Ishikawa (cell line): Measurements from ENCODE around the gene KCNF1.

ENCODE experiments used
- CEBPB ChIP-seq: IDR thresholded peaks from 2 replicates; pipeline ENCODE4 v1.6.1; 2012
- CREB1 ChIP-seq: IDR thresholded peaks from 2 replicates; pipeline ENCODE4 v1.6.1; 2012; ENCODE audit warnings: low read depth
- EGR1 ChIP-seq: IDR thresholded peaks from 2 replicates; pipeline ENCODE4 v1.6.1; 2012
- EP300 ChIP-seq: IDR thresholded peaks from 2 replicates; pipeline ENCODE4 v1.6.1; 2012; ENCODE audit warnings: borderline replicate concordance
- FOXM1 ChIP-seq: IDR thresholded peaks from 2 replicates; pipeline ENCODE4 v1.6.1; 2012; ENCODE audit warnings: low read depth, borderline replicate concordance
- NFIC ChIP-seq: IDR thresholded peaks from 2 replicates; pipeline ENCODE4 v1.6.1; 2012
- RAD21 ChIP-seq: IDR thresholded peaks from 2 replicates; pipeline ENCODE4 v1.6.1; 2012; ENCODE audit warnings: low read depth
- TAF1 ChIP-seq: IDR thresholded peaks from 2 replicates; pipeline ENCODE4 v1.6.1; 2012; ENCODE audit warnings: low read depth, mild to moderate bottlenecking
- TCF12 ChIP-seq: IDR thresholded peaks from 2 replicates; pipeline ENCODE4 v1.6.1; 2012; ENCODE audit warnings: low read depth
- TEAD4 ChIP-seq: IDR thresholded peaks from 2 replicates; pipeline ENCODE4 v1.6.1; 2012
- USF1 ChIP-seq: IDR thresholded peaks from 2 replicates; pipeline ENCODE4 v1.6.1; 2012
- YY1 ChIP-seq: IDR thresholded peaks from 2 replicates; pipeline ENCODE4 v1.6.1; 2012; ENCODE audit warnings: low read depth
- ZBTB7A ChIP-seq: IDR thresholded peaks from 2 replicates; pipeline ENCODE4 v1.6.1; 2012; ENCODE audit warnings: low read depth
- TF ChIP-seq, protein P1 (sequence below): IDR thresholded peaks from 2 replicates; pipeline ENCODE4 v1.6.1; 2012; ENCODE audit warnings: low read depth, mild to moderate bottlenecking
- TF ChIP-seq, protein P2 (sequence below): IDR thresholded peaks from 2 replicates; pipeline ENCODE4 v1.6.1; 2012

Gene KCNF1

DNA sequence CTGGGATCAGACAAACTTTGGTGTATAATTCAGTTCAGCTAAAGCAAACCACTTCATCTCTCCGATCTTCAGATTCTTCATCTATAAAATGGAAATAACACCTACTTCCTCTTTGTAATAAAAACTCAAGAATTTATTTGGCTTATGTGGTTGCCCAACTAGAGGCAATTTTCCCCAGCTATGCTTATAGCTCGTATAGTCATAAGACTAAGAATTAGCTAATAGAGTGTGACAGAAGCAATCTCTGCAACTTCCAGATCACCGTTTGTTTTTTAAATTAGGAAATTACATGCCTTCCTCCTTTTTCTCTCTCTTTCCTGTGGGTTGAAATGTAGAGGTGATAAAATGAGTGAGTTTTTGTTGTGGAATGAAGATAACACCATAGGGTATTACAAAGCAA, 35.3 kb upstream of the KCNF1 start:
- TF ChIP-seq ZBTB7A (no peak), TAF1 (no peak), TCF12 (no peak), CEBPB (no peak), NFIC (no peak), RAD21 (no peak)
- TF ChIP-seq, protein P1, sequence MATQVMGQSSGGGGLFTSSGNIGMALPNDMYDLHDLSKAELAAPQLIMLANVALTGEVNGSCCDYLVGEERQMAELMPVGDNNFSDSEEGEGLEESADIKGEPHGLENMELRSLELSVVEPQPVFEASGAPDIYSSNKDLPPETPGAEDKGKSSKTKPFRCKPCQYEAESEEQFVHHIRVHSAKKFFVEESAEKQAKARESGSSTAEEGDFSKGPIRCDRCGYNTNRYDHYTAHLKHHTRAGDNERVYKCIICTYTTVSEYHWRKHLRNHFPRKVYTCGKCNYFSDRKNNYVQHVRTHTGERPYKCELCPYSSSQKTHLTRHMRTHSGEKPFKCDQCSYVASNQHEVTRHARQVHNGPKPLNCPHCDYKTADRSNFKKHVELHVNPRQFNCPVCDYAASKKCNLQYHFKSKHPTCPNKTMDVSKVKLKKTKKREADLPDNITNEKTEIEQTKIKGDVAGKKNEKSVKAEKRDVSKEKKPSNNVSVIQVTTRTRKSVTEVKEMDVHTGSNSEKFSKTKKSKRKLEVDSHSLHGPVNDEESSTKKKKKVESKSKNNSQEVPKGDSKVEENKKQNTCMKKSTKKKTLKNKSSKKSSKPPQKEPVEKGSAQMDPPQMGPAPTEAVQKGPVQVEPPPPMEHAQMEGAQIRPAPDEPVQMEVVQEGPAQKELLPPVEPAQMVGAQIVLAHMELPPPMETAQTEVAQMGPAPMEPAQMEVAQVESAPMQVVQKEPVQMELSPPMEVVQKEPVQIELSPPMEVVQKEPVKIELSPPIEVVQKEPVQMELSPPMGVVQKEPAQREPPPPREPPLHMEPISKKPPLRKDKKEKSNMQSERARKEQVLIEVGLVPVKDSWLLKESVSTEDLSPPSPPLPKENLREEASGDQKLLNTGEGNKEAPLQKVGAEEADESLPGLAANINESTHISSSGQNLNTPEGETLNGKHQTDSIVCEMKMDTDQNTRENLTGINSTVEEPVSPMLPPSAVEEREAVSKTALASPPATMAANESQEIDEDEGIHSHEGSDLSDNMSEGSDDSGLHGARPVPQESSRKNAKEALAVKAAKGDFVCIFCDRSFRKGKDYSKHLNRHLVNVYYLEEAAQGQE, result no peak
- TF ChIP-seq, protein P2, sequence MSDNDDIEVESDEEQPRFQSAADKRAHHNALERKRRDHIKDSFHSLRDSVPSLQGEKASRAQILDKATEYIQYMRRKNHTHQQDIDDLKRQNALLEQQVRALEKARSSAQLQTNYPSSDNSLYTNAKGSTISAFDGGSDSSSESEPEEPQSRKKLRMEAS, result no peak

GRCh38 chr2:10876963-10877362, 34.8 kb upstream of the KCNF1 start:
- TF ChIP-seq EP300 (no peak), CREB1 (no peak), TEAD4 (no peak), ZBTB7A (no peak), USF1 (no peak), TCF12 (no peak), TAF1 (no peak), YY1 (no peak), EGR1 (no peak)
- TF ChIP-seq, protein P1, result no peak

GRCh38 chr2:10877651-10878111, 34.1 kb upstream of the KCNF1 start:
- TF ChIP-seq NFIC (no peak), TEAD4 (no peak), RAD21 (no peak), ZBTB7A (no peak), FOXM1 (no peak), EP300 (no peak), CREB1 (no peak), CEBPB (no peak), TCF12 (no peak), TAF1 (no peak), EGR1 (no peak), YY1 (no peak), USF1 (no peak)
- TF ChIP-seq, protein P2, result no peak
- TF ChIP-seq, protein P1, result no peak

DNA sequence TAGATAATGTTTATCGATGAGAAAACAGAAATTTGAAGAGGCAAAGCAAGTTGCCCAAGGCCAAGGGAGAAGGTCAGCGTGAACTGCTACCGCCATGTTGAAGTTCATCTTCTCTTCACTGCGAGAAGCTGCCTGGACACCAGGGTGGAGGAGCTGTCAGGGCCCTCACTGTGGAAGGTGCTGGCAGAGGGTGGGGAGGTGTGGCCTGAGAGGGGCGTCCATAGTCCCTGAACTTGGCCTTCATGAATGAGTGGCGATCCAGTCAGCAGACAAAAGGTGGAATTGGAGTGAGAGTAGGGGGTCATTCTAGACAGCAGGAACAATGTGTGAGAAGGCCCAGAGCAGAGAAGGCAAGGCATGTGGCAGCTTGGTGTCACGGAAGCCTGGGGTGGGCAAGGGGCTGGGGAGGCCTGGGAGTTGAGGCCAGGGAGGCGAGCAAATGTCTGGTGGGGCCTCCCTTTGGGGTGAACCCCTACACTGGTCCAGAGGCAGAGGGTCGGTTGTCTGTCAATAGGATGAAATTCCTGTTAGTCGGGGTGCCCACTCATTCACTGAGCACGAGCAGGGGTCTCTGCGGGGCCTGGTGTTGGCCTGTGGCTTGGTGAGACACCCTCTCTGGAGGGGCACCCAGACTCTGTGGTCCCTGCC, 33.3 kb upstream of the KCNF1 start:
- TF ChIP-seq YY1, result no peak
- TF ChIP-seq USF1, result no peak
- TF ChIP-seq TEAD4, result no peak
- TF ChIP-seq EGR1, result no peak
- no peak for TF ChIP-seq EP300
- TF ChIP-seq CREB1, result no peak
- no peak for TF ChIP-seq NFIC
- TF ChIP-seq RAD21, result no peak
- TF ChIP-seq, protein P1, result no peak
- no peak for TF ChIP-seq ZBTB7A
- TF ChIP-seq TCF12, result no peak
- no peak for TF ChIP-seq CEBPB
- TF ChIP-seq, protein P2, result no peak
- TF ChIP-seq TAF1, result no peak
- no peak for TF ChIP-seq FOXM1
